IMR-90 (cell line): ENCODE measurements around the gene TBC1D32. TPM values are rescaled to one million over a fixed set of nuclear protein-coding genes. Genes with fewer than 3 reads are reported as not detected.

Experiments used
- ATAC-seq: fragments of 200-7000 bp; cut with Tn5 transposase; 2 replicates; pipeline ENCODE4 v1.9.1; 2020; ENCODE audit warnings: low read depth, mild to moderate bottlenecking, moderate library complexity
- BruUV-seq: library from RNA; stranded (reverse); fragments of 400-500 nt; replicated peaks from 2 replicates; lab custom pipeline; 2021; lab: Mats Ljungman, UMichigan
- CTCF ChIA-PET: fragments of 300-600 bp; formaldehyde crosslinking; extraction: SDS; loops from one replicate; lab custom pipeline; 2021; ENCODE audit warnings: antibody characterized with exemption; lab: Yijun Ruan, JAX
- POLR2A ChIA-PET: fragments of 300-600 bp; sonication (Branson Sonifier 250); formaldehyde crosslinking; loops from one replicate; lab custom pipeline; 2022; ENCODE audit warnings: antibody characterized with exemption; ENCODE audit not compliant: unreplicated experiment; lab: Charles Lee
- DNase-seq: peaks from one replicate; pipeline ENCODE4 v3.0.0; 2013
- H2AFZ ChIP-seq: replicated peaks from 2 replicates; pipeline ENCODE3; 2013; ENCODE audit warnings: low read length, mild to moderate bottlenecking; ENCODE audit not compliant: poor library complexity
- H2AK5ac ChIP-seq: 2 replicates; pipeline ENCODE4 v1.6.1; 2013; ENCODE audit warnings: low read depth, low read length, inconsistent platforms
- H2AK9ac ChIP-seq: replicated peaks from 2 replicates; pipeline ENCODE3; 2013; ENCODE audit warnings: mild to moderate bottlenecking, low read depth, low read length, moderate library complexity; ENCODE audit not compliant: poor library complexity
- H2BK120ac ChIP-seq: 2 replicates; pipeline ENCODE4 v1.6.1; 2013; ENCODE audit warnings: low read depth, low read length, inconsistent platforms
- H2BK15ac ChIP-seq: 3 replicates; pipeline ENCODE4 v1.6.1; 2013; ENCODE audit warnings: low read depth, low read length, inconsistent platforms
- H2BK20ac ChIP-seq: 2 replicates; pipeline ENCODE4 v1.6.1; 2013; ENCODE audit warnings: low read depth, mild to moderate bottlenecking, inconsistent platforms, low read length, moderate library complexity
- H2BK5ac ChIP-seq: 2 replicates; pipeline ENCODE4 v1.6.1; 2013; ENCODE audit warnings: mild to moderate bottlenecking, low read depth, low read length, inconsistent platforms; ENCODE audit not compliant: poor library complexity, severe bottlenecking
- H3K14ac ChIP-seq: replicated peaks from 2 replicates; pipeline ENCODE4 v1.6.1; 2013; ENCODE audit warnings: low read depth, low read length, inconsistent platforms
- H3K18ac ChIP-seq: 2 replicates; pipeline ENCODE4 v1.6.1; 2013; ENCODE audit warnings: low read depth, low read length, control low read depth
- H3K23ac ChIP-seq: 2 replicates; pipeline ENCODE4 v1.6.1; 2013; ENCODE audit warnings: low read depth, low read length, inconsistent platforms
- H3K27ac ChIP-seq: 2 replicates; pipeline ENCODE4 v1.5.1; 2013; ENCODE audit warnings: mild to moderate bottlenecking, control low read depth, low read length; ENCODE audit not compliant: insufficient read depth
- H3K27me3 ChIP-seq: 2 replicates; pipeline ENCODE4 v1.6.1; 2013; ENCODE audit warnings: low read length; ENCODE audit not compliant: control insufficient read depth, insufficient read depth
- H3K36me3 ChIP-seq: 2 replicates; pipeline ENCODE4 v1.6.1; 2013; ENCODE audit warnings: low read length, mixed read lengths; ENCODE audit not compliant: control insufficient read depth, insufficient read depth
- H3K4ac ChIP-seq: 2 replicates; pipeline ENCODE4 v1.6.1; 2013; ENCODE audit warnings: low read depth, low read length, inconsistent platforms
- H3K4me1 ChIP-seq: 2 replicates; pipeline ENCODE4 v1.6.1; 2013; ENCODE audit warnings: low read length, mixed read lengths; ENCODE audit not compliant: control insufficient read depth, insufficient read depth
- H3K4me2 ChIP-seq: 2 replicates; pipeline ENCODE4 v1.6.1; 2013; ENCODE audit warnings: low read depth, mild to moderate bottlenecking, control low read depth, low read length, moderate library complexity
- H3K4me3 ChIP-seq: 2 replicates; pipeline ENCODE4 v1.5.1; 2013; ENCODE audit warnings: low read depth, mild to moderate bottlenecking, control low read depth, low read length, moderate library complexity; ENCODE audit not compliant: insufficient read depth
- H3K56ac ChIP-seq: 2 replicates; pipeline ENCODE4 v1.6.1; 2013; ENCODE audit warnings: low read length, inconsistent platforms; ENCODE audit not compliant: insufficient read depth; ENCODE audit errors: extremely low read depth
- H3K79me1 ChIP-seq, 2 experiments: 2 replicates each; pipeline ENCODE4 v1.6.1; 2013; ENCODE audit warnings: low read length in 2 of 2, inconsistent platforms in 1 of 2, low read depth in 1 of 2
- H3K9ac ChIP-seq: 2 replicates; pipeline ENCODE4 v1.6.1; 2013; ENCODE audit warnings: low read depth, low read length, control low read depth
- H3K9me1 ChIP-seq: 2 replicates; pipeline ENCODE4 v1.6.1; 2013; ENCODE audit warnings: low read length, inconsistent platforms; ENCODE audit not compliant: insufficient read depth
- H3K9me3 ChIP-seq: 2 replicates; pipeline ENCODE4 v1.6.1; 2013; ENCODE audit warnings: low read length; ENCODE audit not compliant: control insufficient read depth, insufficient read depth
- H4K20me1 ChIP-seq: 2 replicates; pipeline ENCODE4 v1.6.1; 2013; ENCODE audit warnings: low read length, inconsistent platforms; ENCODE audit not compliant: insufficient read depth
- H4K5ac ChIP-seq: 2 replicates; pipeline ENCODE4 v1.6.1; 2013; ENCODE audit warnings: mild to moderate bottlenecking, low read depth, low read length, control low read depth
- H4K8ac ChIP-seq, 2 experiments: 2 replicates each; pipeline ENCODE4 v1.6.1; 2013; ENCODE audit warnings: low read depth in 2 of 2, low read length in 2 of 2, control low read depth in 1 of 2, inconsistent platforms in 1 of 2
- H4K91ac ChIP-seq: 2 replicates; pipeline ENCODE4 v1.6.1; 2013; ENCODE audit warnings: low read depth, low read length, inconsistent platforms; ENCODE audit not compliant: insufficient read depth
- BHLHE40 ChIP-seq: fragments of 150-350 bp; IDR thresholded peaks from 2 replicates; pipeline ENCODE4 v1.6.1; 2016; ENCODE audit warnings: mild to moderate bottlenecking, low read depth, low read length
- FOS ChIP-seq: fragments of 150-350 bp; IDR thresholded peaks from 2 replicates; pipeline ENCODE4 v1.6.1; 2016; ENCODE audit warnings: low read depth, low read length
- MXI1 ChIP-seq: IDR thresholded peaks from 2 replicates; pipeline ENCODE4 v1.6.1; 2012; ENCODE audit warnings: low read depth, mild to moderate bottlenecking, low read length, moderate library complexity, borderline replicate concordance
- RAD21 ChIP-seq: IDR thresholded peaks from 2 replicates; pipeline ENCODE4 v1.6.1; 2012; ENCODE audit warnings: low read length, improper control_type of control experiment
- RFX5 ChIP-seq: IDR thresholded peaks from 2 replicates; pipeline ENCODE4 v1.8.0; 2012; ENCODE audit warnings: low read depth, mild to moderate bottlenecking, low read length, moderate library complexity
- SMC3 ChIP-seq: fragments of 150-350 bp; IDR thresholded peaks from 2 replicates; pipeline ENCODE4 v1.6.1; 2016; ENCODE audit warnings: low read depth, mild to moderate bottlenecking, antibody characterized with exemption, low read length, moderate library complexity
- WGBS, 2 experiments: methylation state at CpG; one replicate each; pipeline versions ENCODE4 v1.1.5 to v1.1.7; 2013; ENCODE audit warnings: missing lambda C conversion rate in 2 of 2; ENCODE audit not compliant: insufficient read length in 1 of 2; ENCODE audit errors: extremely low coverage in 2 of 2; 5-methylcytosine and 5-hydroxymethylcytosine counted together
- dilution Hi-C: fragments of 300-500 bp; cut with HindIII; formaldehyde crosslinking; loops from one replicate; pipeline ENCODE4 v1.14.3; 2018; ENCODE audit warnings: low sequenced_read_pairs; ENCODE audit not compliant: unreplicated experiment
- in situ Hi-C: fragments of 300-500 bp; cut with MboI; formaldehyde crosslinking; loops from 3 replicates; pipeline ENCODE4 v1.14.3; 2019; ENCODE audit warnings: low sequenced_read_pairs, inconsistent platforms, mixed read lengths
- intact Hi-C: fragments of 100-400 bp; cut with micrococcal nuclease; formaldehyde crosslinking; loops from 2 replicates; pipeline ENCODE4 v1.10.0; 2022
- polyA plus RNA-seq, 3 experiments: library from polyadenylated mRNA; depleted of rRNA; stranded (reverse); fragments of >200 nt; gene quantifications; 2 replicates each; pipeline ENCODE4 v1.2.3, GENCODE V29; 2012; ENCODE audit warnings: low replicate concordance in 1 of 3
- total RNA-seq: library from RNA; depleted of rRNA; stranded (reverse); fragments of >200 nt; gene quantifications from 2 replicates; pipeline ENCODE4 v1.2.3, GENCODE V29; 2012
- TF ChIP-seq, protein P1 (sequence below): fragments of 150-350 bp; IDR thresholded peaks from 2 replicates; pipeline ENCODE4 v1.6.1; 2017; ENCODE audit warnings: mild to moderate bottlenecking, antibody characterized with exemption, low read length, low read depth

The TBC1D32 gene
- total and polyA plus RNA-seq, 2 of the 4 experiments (the other 2 are of a cell fraction) = 3.0 to 7.2 TPM

DNA sequence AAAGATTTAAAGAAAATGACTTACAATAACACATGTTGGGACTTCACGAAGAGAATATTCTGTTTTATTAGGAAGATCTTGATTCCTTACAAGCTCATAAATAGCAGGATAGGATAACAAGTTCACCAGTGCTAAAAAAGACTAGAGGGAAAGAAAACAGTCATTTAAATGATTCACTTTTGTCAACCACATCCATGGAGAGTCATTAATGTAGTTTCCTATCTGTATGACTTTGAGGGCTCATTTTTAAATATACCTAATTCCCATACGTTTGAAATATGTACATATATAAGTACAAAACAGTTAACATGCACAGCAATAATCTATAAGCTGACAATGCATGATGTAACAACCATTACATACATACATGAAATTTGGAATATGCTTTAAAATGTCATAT is 111.1 kb downstream of the TBC1D32 start:
- Histone ChIP-seq H3K18ac (no peak overlapping the region), H4K20me1 (no peaks in the 10 kb centered on the region), H2BK20ac (no peak overlapping the region), H3K14ac (no peak overlapping the region), H2AFZ (no peak overlapping the region), H2AK9ac (no peak overlapping the region), H2BK5ac (no peak overlapping the region), H3K9me3 (no peaks in the 10 kb centered on the region), H3K23ac (no peak overlapping the region), H4K5ac (no peak overlapping the region), H3K79me1 (no peaks in the 10 kb centered on the region), H3K4ac (no peak overlapping the region), H2AK5ac (no peak overlapping the region), H4K91ac (no peak overlapping the region), H3K27me3 (no peaks in the 10 kb centered on the region), H2BK15ac (no peak overlapping the region), H3K27ac (no peak overlapping the region), H3K4me1 (no peaks in the 10 kb centered on the region), H3K36me3 (no peaks in the 10 kb centered on the region), H3K9ac (no peak overlapping the region), H3K4me2 (no peak overlapping the region), H3K56ac (no peak overlapping the region), H4K8ac (no peak overlapping the region), H2BK120ac (no peak overlapping the region), H3K4me3 (no peak overlapping the region), H3K9me1 (no peaks in the 10 kb centered on the region)
- CTCF ChIA-PET = no interaction called here
- intact Hi-C loops (loop anchor here (10.0 kb wide), 1 partner anchor 1868 kb away; no protein-coding TSS in a partner anchor), dilution Hi-C loops (no loop called here), in situ Hi-C loops (no loop called here)
- DNase-seq (no peak), ATAC-seq (no peak)
- no CpG with 5 or more reads among the region's 2 CpGs for WGBS, 2 experiments
- TF ChIP-seq RAD21 (no peak), MXI1 (no peak), RFX5 (no peak), BHLHE40 (no peak), FOS (no peak), SMC3 (no peak)
- TF ChIP-seq, protein P1, sequence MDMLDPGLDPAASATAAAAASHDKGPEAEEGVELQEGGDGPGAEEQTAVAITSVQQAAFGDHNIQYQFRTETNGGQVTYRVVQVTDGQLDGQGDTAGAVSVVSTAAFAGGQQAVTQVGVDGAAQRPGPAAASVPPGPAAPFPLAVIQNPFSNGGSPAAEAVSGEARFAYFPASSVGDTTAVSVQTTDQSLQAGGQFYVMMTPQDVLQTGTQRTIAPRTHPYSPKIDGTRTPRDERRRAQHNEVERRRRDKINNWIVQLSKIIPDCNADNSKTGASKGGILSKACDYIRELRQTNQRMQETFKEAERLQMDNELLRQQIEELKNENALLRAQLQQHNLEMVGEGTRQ = no peak
- POLR2A ChIA-PET = no interaction called here
- no TSS peak for BruUV-seq
